ENCODE measurements around the gene NFATC3.
"Not testable (repeated sequence)": the region's sequence is repeated elsewhere in the genome, so short reads cannot be mapped to it uniquely, and the experiment has no call there.

Gene NFATC3

GRCh38 chr16:68089067-68089466 lies 3.9 kb downstream of the NFATC3 start:
- Histone ChIP-seq H3K4me1 (peaks cover 11% of the 10 kb centered on the region), H3K36me3 (0 out of 2 replicates have a peak, but pooled peaks cover 2% of the 10 kb centered on the region), H3K9me3 (no peaks in the 10 kb centered on the region), H3K4me3 (ENCODE audit: low read depth, low read length) (no peak overlapping the region), H3K27me3 (no peaks in the 10 kb centered on the region)
- DNase-seq = no peak
- no peak for TF ChIP-seq CTCF (IDR thresholded peaks at IDR 0.05; ENCODE audit: low read depth, low read length)

- H3K4me3 ChIP-seq (ENCODE audit: low read depth, low read length) = no peak overlapping the region
- no peaks in the 10 kb centered on the region for H3K9me3 ChIP-seq
- no peaks in the 10 kb centered on the region for H3K27me3 ChIP-seq
- H3K4me1 ChIP-seq = peaks cover 7% of the 10 kb centered on the region
- no peak for TF ChIP-seq CTCF (IDR thresholded peaks at IDR 0.05; ENCODE audit: low read depth, low read length)
- DNase-seq = no peak
- H3K36me3 ChIP-seq = 0 out of 2 replicates have a peak, but pooled peaks cover 2% of the 10 kb centered on the region
Observed at GRCh38 chr16:68090130-68090529, 5.0 kb downstream of the NFATC3 start.

- TF ChIP-seq CTCF (IDR thresholded peaks at IDR 0.05; ENCODE audit: low read depth, low read length) = no peak
- no peak for DNase-seq
- H3K4me3 ChIP-seq (ENCODE audit: low read depth, low read length) = no peak overlapping the region
Observed at GRCh38 chr16:68090533-68090932, 5.4 kb downstream of the NFATC3 start.

GRCh38 chr16:68091380-68092261 lies 6.5 kb downstream of the NFATC3 start:
- no peak overlapping the region for H3K4me3 ChIP-seq (ENCODE audit: low read depth, low read length)
- H3K9me3 ChIP-seq = no peaks in the 10 kb centered on the region
- no peaks in the 10 kb centered on the region for H3K36me3 ChIP-seq
- H3K4me1 ChIP-seq = peaks cover 7% of the 10 kb centered on the region
- no peak for TF ChIP-seq CTCF (IDR thresholded peaks at IDR 0.05; ENCODE audit: low read depth, low read length)
- H3K27me3 ChIP-seq = no peaks in the 10 kb centered on the region
- DNase-seq = no peak

More at GRCh38 chr16:68090533-68090932, 5.4 kb downstream of the NFATC3 start:
- Histone ChIP-seq H3K27me3 (no peaks in the 10 kb centered on the region), H3K4me1 (peaks cover 7% of the 10 kb centered on the region), H3K36me3 (no peaks in the 10 kb centered on the region), H3K9me3 (no peaks in the 10 kb centered on the region)

GRCh38 chr16:68092275-68092674 lies 7.1 kb downstream of the NFATC3 start:
- not testable (repeated sequence) for H3K27me3 ChIP-seq; DNase-seq; H3K4me3 ChIP-seq (ENCODE audit: low read depth, low read length); H3K36me3 ChIP-seq; H3K9me3 ChIP-seq; H3K4me1 ChIP-seq

DNA sequence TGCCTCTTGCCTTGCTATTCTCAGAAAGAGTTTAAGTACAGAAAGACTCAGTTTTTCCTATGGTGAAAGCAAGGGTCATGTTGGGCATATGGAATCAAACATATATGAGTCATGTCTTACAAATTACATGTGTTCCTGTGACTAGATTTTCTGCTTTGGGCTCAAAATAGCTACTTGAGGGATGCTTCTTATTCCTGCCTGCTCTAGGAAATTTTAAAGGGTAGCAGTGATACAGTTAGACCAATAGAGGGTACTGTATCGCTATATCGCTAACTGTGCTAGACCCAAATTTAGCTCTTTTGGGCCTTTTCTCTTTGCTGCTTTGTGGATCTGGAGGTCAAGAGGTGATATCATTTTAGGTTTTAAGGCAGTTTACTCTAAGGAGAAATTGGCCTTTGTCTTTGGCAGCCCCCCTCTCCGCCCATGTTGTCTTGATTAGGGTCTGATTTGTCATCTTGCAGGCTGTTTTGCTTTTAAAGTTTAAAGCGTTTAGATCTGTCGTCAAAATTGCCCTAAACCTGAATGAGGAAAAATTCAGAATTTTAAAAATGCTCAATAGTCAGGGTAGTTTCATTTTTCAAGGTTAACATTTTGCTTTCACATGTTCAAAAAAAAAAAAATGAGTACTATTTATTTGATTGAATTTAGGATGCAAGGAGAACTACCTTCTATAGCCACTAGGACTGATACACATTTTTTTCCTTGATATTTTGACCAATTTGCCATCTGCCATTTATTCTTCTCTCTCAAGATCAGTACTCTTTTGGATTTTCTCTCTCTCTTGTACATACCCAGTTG lies 8.8 kb downstream of the NFATC3 start:
- DNase-seq = no peak
- peak; percentile 73 for TF ChIP-seq CTCF (IDR thresholded peaks at IDR 0.05; ENCODE audit: low read depth, low read length)
- H3K4me1 ChIP-seq = peaks cover 7% of the 10 kb centered on the region
- H3K27me3 ChIP-seq = no peaks in the 10 kb centered on the region
- no peak overlapping the region for H3K4me3 ChIP-seq (ENCODE audit: low read depth, low read length)
- no peaks in the 10 kb centered on the region for H3K36me3 ChIP-seq
- no peaks in the 10 kb centered on the region for H3K9me3 ChIP-seq
